ENCODE measurements around the gene CSTA.

DNA sequence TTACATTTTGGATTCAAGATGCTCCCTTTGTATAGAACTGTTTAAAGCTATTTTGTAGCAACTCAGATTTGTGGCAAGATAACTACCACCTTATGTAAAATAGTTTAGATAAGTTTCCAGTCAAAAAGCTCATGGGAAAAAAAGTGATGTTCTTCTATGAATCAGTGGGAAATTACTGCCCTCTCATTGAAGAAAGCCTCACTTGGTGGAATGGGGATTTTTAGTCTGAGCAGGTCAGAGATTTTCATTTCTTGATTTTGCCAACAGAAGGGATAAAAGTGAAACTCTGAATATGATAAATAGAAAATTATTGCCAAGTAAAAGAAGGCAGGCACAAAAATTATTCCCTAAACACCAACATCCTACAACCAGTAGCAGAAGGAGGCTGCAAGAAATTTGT lies 25.8 kb upstream of the CSTA start:
- TF ChIP-seq SUZ12 (IDR thresholded peaks at IDR 0.05; ENCODE audit: extremely low read depth, insufficient read depth, insufficient read length) (no peak), YY1 (IDR thresholded peaks at IDR 0.05; ENCODE audit: insufficient read depth, insufficient read length) (no peak), ZNF274 (IDR thresholded peaks at IDR 0.05; ENCODE audit: low read depth, low read length) (no peak)
